HG02759 (cell line): ENCODE data around the gene FOXK2.

Source experiments
- ATAC-seq: cut with Tn5 transposase; IDR thresholded peaks from one replicate; pipeline ENCODE4 v1.9.1; 2021; ENCODE audit warnings: mild to moderate bottlenecking, moderate library complexity; ENCODE audit not compliant: unreplicated experiment

The FOXK2 gene

GRCh38 chr17:82602487-82602886 lies 83.0 kb downstream of the FOXK2 start:
- ATAC-seq = no peak

DNA sequence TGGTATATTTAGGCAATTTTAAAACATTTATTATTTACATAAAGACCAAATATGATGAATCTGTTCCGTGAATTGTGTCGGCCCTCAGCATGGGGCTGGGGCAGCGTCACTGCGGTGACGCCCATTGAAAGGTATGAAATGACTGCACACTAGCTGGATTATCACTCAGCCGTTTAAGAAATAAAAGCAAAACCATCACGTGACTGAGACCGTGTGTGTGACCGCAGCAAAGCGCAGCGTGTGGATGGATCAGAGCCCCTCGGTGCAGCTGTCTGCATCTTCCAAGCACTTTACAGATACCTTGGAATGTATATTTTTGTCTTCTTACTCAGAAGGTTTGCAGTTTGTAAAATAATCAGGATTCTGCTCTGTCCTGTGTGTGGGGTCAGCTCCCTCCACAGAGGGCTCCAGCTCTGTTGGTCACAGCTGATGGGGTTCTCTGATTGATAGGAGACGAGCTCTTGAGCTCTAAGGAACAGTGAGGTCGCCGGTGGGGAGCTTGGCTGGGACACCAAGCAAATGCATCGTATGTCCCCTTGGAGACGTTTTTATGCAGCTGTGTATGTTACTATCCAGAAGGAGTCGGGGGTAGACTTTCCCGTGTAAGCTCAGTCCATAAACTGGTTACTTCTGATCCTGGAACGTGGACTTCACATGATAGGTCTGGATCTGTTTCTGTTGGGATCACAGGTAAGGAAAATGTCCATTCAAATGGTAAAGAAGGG lies 83.6 kb downstream of the FOXK2 start:
- no peak for ATAC-seq

DNA sequence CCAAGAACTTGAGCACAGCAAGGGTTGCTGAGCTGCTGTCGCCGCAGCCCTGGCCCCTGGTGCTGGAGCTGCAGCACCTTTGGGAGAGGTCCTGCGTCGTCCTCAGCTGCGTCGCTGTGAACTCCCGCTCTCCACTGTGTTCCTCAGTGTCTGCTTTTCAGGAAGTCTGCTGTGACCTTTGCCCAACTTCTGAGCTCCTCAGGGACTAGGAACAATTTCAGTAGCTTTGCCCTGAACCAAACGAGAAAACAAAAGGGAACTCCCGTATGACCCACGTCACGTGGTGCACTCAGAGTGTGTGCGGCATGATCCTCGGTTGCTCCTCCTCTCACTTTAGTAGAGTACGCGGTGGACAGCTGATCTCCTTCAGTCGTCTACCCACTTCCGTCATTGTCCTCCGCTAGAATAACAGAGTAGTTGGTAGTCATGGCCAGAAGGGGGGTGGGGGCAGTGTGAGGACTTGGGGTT lies 84.5 kb downstream of the FOXK2 start:
- ATAC-seq = no peak

- ATAC-seq = no peak
These were observed 85.0 kb downstream of the FOXK2 start for GRCh38 chr17:82604532-82604931.

DNA sequence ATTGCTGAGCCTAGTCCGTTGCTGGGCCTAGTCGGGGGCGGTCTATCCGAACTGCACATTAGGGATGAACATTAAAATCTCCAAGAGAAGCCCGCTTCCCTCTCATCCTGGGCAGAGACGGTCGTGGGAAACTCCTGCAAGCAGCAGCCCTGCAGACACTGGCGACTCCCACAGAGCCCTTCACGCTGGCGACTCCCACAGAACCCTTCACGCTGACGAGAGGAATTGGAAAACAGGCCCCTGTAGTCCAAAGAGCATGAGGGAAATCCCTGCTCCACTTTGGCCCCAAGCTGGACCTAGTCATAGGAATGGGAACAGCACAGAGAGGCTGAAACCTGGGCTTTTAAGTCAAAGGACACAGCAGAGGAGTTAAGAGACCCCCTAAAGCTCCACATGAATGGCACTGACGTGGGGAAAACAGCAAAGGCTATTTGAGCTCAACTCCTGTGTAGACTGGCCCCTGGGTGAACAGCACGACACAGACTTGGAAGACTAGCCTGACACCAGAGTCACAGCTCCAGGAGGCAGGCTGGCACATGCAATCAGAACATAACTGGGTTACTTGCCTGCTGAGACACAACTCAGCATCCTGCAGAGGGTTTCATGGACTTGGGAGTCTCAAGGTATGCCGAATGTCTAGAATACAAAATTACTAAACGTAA lies 86.5 kb downstream of the FOXK2 start:
- ATAC-seq = no peak

- ATAC-seq = no peak
These were observed 89.3 kb downstream of the FOXK2 start for GRCh38 chr17:82608816-82609215.

GRCh38 chr17:82609655-82610054 lies 90.1 kb downstream of the FOXK2 start:
- ATAC-seq = no peak

DNA sequence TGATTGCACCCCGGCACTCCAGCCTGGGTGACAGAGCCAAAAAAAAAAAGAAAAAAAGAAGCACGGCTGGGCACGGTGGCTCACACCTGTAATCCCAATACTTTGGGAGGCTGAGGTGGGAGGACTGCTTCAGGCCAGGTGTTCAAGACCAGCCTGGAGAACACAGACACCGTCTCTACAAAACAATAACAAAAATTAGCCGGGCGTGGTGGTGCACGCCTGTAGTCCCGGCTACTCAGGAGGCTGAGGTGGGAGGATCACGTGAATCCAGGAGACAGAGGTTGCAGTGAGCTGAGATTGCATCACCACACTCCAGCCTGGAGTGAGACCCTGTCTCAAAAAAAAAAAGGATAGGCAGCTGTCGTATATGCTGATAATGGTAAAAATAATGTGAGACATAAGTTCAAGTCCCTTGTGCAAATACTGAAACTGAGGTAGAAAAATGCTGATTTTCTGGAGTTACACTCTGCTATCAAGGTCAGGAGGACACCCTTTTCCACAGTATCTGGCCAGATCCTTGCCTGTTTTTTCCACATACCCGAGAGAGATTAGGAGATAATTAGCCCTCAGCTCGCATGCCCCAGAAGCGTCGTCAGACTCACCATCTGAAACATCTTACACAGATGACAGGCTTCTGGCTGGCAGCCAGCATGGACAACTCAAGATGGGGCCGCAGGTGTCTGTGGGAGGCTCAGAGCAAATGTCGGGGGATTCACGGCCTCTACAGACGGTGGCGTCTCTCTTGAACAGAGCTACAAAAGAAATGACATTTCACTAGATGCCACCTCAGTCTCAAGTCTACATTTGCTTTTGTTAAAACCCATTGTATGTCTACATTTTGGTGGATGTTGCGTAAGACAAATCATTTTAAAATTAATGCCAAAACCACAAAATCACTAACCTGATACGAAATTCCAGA lies 91.9 kb downstream of the FOXK2 start:
- no peak for ATAC-seq

GRCh38 chr17:82613283-82614094 lies 94.0 kb downstream of the FOXK2 start:
- ATAC-seq = no peak

GRCh38 chr17:82614095-82614631 lies 94.6 kb downstream of the FOXK2 start:
- ATAC-seq = no peak

GRCh38 chr17:82615084-82616020 lies 95.8 kb downstream of the FOXK2 start:
- ATAC-seq = no peak

- ATAC-seq = no peak
These were observed 96.6 kb downstream of the FOXK2 start for GRCh38 chr17:82616021-82616711.

DNA sequence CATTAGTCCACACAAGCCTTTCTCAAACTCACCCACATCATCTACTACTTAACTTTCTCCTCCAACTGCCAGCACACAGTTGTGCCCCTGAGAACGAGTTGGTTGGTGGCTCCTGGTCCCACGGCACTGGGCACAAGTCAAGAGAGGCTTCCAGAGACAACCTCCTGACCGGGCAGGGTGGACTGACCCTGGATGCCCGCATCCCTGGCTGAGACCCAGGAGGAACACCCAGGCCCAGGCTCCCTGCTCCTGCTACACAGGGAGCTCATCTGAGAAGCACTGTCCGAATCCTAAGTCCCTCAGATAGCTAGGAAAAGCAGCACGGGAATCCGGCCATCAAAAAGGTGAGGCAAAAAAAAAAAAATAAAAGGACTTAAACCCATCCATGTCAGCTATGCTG lies 99.7 kb downstream of the FOXK2 start:
- no peak for ATAC-seq

DNA sequence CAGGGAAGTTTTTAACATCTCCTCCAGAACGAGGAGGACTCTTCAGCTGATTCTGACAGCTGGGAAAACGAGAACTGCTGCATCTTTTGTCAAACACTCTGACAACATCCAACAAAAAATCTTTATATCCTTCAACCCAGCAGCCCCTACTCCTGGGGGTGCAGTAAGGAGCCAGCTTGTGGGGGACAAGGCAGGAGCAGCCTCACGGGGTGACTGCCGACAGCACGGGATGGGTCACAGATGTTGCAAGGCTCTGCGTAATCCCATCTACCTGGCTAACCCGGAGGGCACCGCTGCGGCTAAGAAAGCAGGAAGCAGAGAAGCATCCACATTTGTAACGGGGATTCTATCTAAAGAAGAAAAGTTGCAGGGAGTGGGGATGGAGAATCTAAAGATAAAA lies 100.1 kb downstream of the FOXK2 start:
- no peak for ATAC-seq

GRCh38 chr17:82623707-82624106 lies 104.2 kb downstream of the FOXK2 start:
- ATAC-seq = no peak

DNA sequence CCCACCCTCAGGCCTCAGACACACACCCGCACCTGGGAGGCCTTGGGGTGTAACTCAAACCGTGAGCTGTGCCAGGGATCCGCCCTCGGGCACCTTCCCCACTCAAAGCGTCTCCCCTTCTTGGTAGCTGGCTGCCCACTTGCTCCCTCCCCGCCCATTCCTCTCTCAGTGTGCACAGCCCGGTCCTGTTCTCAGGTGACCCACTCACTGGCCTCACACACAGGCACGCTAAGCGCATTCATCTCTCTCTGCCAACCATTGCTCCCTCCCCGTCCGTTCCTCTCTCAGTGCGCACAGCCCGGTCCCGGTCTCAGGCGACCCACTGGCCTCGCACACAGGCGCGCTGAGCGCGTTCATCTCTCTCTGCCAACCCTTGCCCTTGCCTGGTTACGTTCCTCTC lies 107.9 kb downstream of the FOXK2 start:
- no peak for ATAC-seq

DNA sequence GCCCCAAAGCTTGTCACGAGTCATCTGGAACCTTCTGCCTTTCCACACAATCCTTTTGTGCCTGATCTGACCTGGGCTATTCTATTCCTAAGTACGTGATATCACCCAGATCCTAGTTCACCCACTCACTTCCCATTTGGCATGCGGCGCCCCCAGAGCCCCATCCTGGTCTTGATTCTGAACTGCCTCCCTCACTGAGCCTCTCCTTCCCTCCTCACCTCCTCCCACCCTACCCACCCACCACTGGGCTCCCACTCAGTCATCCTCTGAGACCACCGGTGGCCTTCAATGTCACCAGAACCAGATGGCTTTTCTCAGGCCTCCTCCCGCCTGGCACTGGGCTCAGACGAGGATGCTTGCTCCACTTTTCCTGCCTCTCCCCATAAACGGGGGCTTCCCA lies 110.2 kb downstream of the FOXK2 start:
- ATAC-seq = no peak

DNA sequence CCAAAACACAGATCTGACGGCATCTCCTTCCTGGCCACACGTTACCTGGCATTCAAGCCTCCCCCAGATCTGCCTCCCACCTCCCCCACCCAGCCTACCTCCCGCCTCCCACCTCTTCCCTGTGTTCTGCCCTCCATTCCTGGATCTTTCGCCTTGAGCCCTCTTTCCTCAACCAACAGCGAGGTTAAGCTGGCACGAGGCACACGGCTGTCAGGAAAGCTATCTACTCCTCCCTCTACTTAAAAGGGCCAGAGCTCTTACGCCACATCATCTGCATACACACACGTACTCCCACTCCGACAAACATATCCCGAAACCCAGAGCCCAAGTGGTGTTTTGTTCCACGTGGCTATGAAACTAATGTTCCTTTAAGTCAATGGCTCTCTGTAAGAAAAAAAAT lies 110.7 kb downstream of the FOXK2 start:
- no peak for ATAC-seq

GRCh38 chr17:82631544-82631943 lies 112.0 kb downstream of the FOXK2 start:
- no peak for ATAC-seq
